SU-DHL-6 (cell line): ENCODE results near the gene SLC25A19.

Experiments
- EZH2phosphoT487 ChIP-seq: fragments of 200-600 bp; sonication (generic), shearing (Covaris generic); conservative IDR thresholded peaks from 2 replicates; pipeline ENCODE4 v1.6.1; 2018; ENCODE audit warnings: mild to moderate bottlenecking, antibody characterized with exemption, low read length, moderate library complexity, mixed read lengths
- TF ChIP-seq, protein P1 (sequence below): fragments of 200-600 bp; sonication (generic); IDR thresholded peaks from one replicate; pipeline ENCODE4 v1.5.1; 2017; ENCODE audit warnings: antibody characterized with exemption, mild to moderate bottlenecking, low read length, moderate library complexity; ENCODE audit not compliant: insufficient read depth, poor library complexity, severe bottlenecking

DNA sequence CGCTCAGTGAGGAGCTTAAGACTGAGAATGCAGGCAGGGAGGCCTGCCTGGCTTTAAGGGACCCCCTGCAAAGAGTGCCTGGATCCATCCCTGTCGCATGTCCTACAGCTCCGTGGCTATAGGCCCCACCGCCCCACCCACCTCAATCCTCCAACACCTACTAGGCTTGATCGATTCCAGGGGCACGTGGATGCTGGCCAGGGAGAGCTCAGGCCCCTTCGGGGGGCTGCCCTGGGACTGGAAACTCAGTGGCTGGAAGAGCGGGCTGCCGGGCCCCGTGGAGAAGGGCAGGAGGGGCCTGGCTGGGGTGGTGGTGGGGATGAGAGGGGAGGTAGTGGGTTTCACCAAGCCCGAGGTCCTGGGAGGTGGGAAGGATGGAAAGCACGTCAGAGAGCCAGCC lies 50.0 kb downstream of the SLC25A19 start:
- TF ChIP-seq, protein P1, sequence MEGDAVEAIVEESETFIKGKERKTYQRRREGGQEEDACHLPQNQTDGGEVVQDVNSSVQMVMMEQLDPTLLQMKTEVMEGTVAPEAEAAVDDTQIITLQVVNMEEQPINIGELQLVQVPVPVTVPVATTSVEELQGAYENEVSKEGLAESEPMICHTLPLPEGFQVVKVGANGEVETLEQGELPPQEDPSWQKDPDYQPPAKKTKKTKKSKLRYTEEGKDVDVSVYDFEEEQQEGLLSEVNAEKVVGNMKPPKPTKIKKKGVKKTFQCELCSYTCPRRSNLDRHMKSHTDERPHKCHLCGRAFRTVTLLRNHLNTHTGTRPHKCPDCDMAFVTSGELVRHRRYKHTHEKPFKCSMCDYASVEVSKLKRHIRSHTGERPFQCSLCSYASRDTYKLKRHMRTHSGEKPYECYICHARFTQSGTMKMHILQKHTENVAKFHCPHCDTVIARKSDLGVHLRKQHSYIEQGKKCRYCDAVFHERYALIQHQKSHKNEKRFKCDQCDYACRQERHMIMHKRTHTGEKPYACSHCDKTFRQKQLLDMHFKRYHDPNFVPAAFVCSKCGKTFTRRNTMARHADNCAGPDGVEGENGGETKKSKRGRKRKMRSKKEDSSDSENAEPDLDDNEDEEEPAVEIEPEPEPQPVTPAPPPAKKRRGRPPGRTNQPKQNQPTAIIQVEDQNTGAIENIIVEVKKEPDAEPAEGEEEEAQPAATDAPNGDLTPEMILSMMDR: no peak
- no peak for TF ChIP-seq EZH2phosphoT487
